ENCODE measurements around the gene GPC6.

Gene GPC6

DNA sequence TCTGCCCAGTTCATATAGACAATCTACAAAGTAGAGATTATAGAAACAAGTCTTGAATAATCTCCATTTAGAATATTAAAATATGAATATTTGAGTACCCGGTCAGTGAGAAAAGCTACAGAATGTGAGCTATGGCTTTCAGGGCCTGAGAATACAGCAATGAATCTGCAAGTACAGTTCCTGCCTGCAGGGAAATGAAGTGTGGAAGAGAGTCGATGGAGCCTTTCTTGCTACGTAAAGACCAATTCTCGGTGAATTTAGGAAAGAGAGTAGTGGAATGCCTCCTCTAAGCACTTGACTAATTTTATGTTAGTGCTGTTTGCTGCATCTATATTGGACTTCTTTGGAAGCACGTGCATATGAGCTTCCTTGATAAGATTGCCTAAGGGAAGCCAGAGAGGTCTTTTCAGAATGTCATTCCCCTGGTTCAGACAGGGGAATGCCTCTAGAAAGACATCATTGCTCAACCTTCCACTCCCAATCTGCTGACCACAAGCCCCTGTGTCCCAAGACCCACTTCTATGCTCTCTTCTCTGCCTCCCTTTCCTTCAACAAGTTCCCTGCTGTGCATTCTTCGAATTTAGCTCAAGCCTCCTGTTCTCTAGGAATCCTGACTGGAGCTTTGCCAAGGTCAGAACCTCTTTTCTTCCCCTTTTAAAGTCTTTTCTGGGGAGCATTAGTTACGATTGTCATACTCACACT, 41.9 kb downstream of the GPC6 start:
- no peak for DNase-seq (ENCODE audit: low read depth in 2 of 2)

DNA sequence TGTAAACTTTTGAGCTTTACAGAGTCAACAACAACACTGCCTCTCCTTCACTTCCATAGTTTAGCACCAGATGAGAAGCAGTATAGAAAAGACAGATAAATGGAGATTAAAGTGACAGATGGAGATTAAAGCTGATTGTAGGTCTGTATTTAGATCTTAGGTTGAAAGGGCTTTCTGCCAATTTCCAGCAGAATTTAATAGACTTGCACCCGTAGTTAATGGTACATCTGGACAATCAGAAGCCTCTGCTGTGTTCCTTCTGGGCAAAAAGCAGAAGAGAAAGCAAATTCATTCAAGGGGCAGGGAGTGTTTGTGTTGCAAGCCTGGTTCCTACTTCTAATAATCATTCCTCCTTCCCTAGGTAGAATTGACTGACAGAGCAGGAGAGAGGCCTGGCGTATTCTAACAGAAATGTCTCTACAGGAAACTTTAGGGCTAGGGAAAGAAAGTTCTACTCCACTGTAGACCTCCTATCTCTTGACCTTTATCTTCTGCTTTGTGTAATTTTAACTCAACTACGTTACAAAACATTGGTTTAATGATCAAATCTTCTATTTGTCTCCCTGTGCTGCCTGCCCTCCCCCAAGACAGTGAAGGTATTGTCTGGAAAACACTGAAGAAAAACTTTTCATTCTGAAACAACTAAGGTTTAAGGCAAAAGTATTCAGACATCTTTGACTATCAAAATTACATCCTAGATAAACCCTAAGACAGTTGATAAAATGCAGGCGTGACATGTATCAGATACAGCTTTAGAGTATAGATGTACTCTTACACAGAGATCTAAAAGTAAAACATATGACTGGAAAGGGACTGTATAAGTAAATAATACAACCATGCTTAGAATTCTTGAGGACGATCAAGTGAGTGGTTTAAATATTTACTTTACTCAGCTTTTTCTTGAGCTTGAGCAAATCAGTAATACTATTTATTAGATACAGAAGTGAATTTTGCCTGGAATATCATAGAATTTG, 44.4 kb downstream of the GPC6 start:
- no peak for DNase-seq (ENCODE audit: low read depth in 2 of 2)

DNA sequence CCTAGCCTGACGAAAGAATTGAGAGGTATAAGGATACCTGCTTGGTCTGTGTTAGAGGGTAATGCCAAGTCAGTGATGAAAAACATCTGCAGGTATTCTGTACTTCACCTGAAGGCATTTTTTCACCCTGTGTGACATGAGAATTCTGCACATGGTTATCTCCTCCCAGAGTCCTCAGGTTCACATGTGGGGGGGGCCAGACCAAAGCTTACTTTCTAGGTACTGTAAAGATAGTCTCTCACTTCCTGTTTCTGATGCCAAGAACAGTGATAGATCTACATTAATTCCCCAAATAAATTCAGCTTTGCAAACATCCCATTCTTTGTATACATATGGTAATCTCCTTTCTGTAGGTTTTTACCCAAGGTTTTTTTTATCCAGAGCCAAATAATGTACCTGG, 53.4 kb downstream of the GPC6 start:
- DNase-seq (ENCODE audit: low read depth in 2 of 2): no peak

DNA sequence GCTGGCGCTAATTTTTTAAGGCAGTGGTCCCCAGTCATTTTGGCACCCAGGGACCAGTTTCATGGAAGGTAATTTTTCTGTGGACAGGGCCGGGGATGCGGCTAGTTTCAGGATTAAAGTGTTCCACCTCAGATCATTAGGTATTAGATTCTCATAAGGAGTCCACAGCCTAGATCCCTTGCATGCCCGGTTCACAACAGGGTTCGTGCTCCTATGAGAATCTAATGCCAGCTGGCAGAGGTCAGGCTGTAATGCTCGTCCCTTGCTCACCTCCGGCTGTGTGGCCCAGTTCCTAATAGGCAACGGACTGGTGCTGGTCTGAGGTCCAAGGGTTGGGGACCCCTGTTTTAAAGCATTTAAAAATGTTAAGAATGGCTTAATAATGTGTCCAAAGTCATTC, 54.1 kb downstream of the GPC6 start:
- no peak for DNase-seq (ENCODE audit: low read depth in 2 of 2)

DNA sequence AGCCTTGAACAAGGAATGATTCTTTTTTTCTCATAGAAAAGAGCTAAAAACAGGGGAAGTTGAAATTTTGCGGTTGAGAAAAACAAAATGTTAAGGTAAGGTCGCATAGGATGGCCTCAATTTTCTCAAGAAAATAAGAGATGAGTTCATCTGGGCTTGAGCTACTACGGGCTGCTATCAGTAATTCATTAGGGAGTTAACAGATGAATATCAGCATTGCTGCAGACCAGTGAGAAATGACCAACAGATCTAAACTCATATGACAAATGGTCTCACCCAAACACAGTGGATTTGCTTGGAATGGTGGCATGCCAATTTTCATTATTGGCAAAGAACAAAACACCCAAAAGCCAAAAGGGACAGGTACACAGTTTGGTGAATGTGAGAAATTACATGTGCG, 56.6 kb downstream of the GPC6 start:
- no peak for DNase-seq (ENCODE audit: low read depth in 2 of 2)

DNA sequence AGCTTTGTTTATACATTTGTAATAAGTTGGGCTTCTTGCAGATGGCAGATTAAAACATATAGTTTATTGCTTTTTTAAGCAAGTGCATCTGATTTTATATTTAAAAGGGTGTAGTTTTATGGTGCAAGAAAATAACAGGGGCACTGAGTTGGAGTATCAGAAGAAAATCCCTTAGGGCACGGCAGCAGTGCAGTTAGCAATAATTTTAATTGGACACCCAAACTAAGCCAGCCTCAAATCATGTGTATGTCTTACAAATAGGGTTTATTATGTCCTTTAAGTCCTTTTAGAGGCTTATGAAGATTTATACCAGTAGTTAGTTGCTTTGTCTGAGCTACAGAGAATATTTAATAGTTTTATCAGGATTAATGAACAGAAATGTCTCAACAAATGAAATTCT, 57.5 kb downstream of the GPC6 start:
- DNase-seq (ENCODE audit: low read depth in 2 of 2): no peak

DNA sequence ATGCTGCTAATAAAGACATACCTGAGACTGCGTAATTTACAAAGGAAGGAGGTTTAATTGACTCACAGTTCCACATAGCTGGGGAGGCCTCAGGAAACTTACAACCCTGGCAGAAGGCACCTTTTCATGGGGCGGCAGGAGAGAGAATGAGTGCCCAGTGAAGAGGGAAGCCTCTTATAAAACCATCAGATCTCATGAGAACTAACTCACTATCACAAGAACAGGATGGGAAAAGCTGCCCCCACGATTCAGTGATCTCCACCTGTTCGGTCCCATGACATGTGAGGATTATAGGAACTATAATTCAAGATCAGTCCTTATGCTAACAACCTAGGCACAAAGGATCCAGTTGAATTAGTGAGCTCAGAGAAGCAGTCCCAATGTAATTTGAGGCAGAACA, 59.4 kb downstream of the GPC6 start:
- DNase-seq (ENCODE audit: low read depth in 2 of 2): no peak

DNA sequence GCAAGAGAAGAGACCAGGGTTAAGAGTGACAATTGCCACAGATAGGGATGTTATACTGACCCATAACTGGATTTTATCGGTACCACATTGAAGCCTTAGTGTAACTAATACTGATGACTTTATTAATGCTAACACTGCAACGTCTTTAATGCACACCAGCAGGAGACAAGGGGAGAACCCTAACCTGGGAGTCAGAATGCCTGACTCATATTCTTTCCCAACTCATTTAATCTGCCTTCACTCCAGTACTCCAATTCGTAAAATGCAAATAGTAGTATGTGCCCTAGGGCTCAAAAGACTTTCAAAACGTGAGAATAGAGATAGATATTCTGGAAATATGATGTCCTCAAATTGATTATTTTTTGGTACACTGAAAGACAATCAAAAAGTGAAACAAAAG, 62.4 kb downstream of the GPC6 start:
- DNase-seq (ENCODE audit: low read depth in 2 of 2): no peak

DNA sequence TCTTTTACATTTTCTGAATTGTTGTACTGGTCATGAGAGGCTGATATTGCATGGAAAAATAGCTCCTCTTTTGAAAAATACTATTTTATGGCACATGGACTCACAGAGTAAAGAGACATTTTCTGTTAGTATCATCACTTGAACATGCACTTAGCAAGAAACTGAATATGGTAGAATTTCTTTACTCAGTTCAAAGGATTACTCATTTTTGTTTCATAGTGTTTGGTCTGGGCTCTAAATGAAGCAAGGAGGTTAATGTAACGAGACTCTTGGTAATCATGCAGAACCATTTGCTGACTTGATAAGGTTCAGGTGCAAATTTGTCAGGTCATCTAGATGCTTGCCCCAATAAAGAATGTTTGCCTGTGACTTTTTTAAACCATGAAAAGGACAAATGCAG, 63.2 kb downstream of the GPC6 start:
- DNase-seq (ENCODE audit: low read depth in 2 of 2): no peak

DNA sequence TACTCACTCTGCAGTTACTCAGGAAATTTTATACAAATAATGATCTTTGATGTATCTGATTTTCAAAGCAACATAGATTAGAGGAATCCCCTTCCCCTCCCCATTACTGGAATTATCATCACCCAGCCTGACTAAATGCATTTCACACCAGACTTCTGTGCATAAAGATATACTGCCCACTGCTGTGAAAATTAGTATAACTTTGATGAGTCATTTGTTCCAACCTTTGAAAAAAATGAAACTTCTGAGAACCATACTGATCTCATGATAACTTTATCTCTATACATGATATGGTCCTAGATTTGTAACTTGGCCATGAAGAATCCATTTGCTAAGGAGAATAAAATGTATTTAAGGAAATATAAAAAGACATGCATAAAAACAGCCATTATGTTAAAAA, 63.9 kb downstream of the GPC6 start:
- DNase-seq (ENCODE audit: low read depth in 2 of 2): no peak

DNA sequence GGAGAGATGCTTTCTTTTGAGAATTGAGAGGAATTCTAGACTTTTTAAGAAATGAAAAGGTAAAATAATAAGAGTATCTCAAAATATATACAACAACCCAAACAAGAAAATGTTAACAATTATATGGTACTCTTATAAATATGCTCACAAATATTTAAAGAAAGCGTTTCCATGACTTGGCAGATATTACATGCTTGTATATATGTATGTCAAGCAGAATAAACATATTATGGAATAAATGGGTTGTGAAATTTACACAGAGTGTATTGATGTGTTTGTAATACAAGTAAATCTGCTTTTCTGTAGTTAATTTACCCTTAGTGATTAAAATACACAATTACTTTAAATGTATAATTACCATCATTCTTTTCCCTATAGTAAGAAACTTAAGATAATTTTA, 65.8 kb downstream of the GPC6 start:
- DNase-seq (ENCODE audit: low read depth in 2 of 2): no peak

DNA sequence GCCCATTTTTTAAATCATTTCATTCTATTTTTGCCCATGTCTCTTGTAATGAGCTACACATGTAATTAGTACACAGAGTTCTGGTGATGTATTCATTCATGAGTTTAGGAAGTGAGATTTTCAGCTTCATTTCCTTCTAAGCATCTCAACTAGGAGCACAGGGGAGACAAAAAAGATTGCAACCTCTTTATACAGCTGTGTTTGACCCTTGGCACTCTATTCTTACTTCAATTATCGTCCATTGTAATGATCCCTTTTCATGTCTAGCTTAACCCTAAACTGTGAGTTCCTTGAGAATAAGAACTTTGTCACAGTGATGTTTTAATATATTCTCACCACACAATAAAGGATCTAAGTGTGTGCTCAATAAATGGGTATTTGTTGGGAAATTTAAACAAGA, 67.1 kb downstream of the GPC6 start:
- DNase-seq (ENCODE audit: low read depth in 2 of 2): no peak

DNA sequence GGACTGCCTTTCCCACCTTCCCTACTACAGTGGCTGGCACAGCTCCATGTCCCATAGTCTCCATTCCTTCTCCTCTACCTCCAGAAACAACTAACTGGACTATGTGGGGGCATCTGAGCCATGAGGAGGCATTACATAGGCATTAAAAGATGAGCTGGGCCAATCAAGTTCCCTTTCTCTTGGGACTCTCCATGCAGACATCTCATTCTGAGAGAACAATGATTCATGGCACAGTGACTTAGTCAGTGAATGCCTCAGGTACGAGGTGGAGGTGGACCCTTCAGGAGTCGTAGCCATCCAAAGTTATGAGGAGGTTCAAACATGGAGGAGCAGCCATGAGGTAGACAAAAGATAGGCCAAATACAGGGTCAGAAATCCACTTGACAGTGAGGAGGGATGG, 70.0 kb downstream of the GPC6 start:
- no peak for DNase-seq (ENCODE audit: low read depth in 2 of 2)

DNA sequence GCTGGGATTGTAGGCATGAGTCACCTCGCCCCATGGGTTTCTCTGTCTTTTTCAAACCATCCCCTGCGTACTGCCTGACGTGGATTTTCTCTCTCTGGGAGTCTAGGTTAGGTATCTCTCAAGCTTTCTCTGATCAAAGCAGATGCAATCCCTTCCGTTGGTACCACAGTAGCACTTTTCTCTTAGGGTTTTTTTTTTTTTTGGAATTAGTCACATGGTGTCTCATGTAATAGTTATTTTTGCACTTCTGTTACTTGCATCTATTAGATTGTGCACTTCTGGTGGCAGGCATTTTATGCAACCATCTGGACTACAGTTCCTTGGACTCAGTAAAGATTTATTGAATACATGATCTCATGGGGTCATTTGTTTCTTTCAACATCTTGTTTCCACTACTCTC, 72.1 kb downstream of the GPC6 start:
- no peak for DNase-seq (ENCODE audit: low read depth in 2 of 2)

DNA sequence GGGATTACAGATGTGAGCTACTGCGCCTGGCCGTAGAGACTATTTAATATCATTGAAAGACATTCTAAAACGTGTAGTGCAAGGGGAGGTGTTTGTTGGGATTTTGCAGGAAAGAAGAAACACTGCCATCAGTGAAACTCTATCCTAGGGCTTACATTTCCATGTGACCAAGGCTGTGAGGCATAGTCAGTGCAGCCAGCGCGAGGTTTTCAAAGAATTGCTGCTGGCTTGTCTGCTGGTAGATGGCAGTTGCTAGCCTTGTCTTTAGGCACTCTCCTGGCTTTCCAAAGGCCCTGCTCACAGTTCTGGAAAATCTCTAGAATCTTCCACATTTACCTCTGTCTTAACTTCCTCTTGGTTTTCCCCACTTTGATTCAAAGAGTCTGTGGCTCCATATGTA, 77.5 kb downstream of the GPC6 start:
- DNase-seq (ENCODE audit: low read depth in 2 of 2): no peak

DNA sequence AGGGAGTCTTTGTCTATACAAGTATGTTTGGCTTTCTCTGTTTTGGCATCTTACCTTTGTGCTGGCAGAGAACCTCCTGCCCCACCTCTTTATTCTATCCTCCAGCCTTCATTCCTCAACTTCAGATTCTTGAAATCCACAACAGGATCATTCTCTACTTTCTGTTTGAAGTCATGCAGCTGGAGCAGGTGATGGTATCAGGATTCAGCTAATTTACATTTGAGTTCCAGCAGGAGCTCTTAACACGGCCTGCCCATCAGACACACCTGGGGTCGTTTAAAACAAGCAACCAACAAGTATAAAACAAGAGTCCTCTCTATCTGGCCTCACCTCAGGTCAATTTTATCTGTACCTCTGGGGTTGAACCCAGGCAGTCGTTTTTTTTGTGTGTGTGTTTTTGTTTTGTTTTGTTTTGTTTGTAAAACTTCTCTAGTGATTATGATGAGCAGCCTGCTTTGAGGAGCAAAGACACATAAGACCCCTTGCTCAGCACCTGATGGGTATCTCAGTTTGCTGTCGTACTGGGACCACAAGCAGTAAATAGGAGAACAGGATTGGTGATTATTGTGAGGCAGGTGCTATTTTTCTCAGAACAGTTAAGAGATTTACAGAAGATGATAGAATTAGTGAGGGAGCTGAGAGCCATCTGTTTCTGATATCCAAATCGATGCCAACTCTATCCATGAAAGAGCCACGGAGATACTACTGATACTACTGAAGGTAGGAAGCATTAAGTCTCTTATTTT, 78.4 kb downstream of the GPC6 start:
- DNase-seq (ENCODE audit: low read depth in 2 of 2): no peak

DNA sequence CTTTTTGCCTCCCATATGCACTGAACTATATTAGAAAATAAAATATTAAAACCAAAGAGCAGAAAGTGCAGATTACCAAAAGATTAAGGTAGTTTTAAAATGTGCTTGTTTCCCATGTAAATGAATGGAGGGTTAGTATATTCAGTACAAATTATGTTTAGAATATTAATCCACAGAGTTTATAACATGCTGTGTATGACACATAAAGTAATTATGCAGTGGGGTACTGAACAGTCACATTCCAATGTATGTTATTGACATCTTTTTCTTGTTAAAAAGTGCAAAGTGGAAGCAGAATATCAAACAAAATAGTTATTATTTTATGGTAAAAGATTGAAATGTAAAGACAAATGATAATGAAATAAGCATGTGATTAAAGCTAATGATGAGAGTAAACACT, 79.3 kb downstream of the GPC6 start:
- DNase-seq (ENCODE audit: low read depth in 2 of 2): no peak

DNA sequence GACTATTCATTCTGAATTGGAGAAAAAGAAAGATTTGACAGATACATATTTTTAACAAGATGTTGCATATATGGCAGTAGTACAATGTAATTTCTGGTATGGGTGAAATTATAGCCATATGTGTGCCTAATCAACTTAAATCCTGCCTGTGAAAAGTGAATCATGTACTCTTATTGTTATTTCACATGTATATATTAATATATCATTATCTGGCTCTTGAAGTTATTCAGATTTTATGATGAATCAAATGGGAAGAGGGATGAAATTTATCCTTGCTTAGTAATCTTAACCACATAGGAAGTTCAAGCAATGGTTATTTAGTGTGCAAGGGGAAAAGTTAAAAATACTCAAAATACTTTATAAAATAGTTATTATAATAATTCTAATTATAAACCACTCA, 80.5 kb downstream of the GPC6 start:
- DNase-seq (ENCODE audit: low read depth in 2 of 2): no peak

DNA sequence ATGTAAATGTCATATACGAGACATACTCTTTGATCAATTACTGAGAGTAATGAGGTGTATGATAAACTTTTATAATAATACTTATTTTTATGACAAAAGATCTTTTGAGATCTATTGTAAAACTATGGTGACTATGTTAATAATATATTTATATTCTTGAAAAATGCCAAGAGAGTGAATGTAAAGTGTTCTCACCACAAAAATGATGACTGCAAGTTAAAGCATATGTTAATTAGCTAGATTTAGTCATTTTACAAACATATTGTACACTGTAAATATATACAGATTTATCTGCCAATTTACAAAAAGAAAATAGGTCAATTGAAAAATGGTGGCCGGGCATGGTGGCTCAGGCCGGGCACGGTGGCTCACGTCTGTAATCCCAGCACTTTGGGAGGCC, 81.0 kb downstream of the GPC6 start:
- DNase-seq (ENCODE audit: low read depth in 2 of 2): no peak

DNA sequence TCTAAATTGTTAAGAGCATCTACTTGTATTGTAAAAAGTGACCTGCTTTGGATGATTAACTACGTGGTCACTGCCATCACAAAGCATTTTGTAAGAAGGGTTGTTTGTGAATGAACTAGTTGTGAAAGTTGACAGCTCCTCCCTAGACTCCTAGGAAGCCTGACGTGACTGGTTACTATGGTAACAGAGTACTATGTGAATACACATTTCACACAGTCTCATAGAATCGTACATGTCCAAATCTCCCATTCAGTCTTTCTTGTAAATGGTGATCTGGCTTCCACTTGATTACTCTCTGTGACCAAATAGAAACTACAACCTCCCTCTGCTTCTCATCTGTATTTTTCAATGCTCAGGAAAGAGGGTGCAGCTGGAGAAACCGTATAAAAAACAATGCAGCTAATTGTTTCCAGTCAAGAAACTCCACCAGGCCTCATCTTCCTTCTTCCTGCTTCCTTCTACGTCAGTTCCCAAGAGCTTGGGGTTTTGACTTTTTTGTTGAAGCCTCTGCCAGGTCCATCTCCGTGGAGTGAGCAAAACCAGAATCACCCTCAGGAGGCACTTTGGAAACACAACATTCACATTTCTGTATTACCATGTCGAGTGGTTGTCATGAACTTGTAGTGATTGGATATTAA, 83.4 kb downstream of the GPC6 start:
- no peak for DNase-seq (ENCODE audit: low read depth in 2 of 2)

DNA sequence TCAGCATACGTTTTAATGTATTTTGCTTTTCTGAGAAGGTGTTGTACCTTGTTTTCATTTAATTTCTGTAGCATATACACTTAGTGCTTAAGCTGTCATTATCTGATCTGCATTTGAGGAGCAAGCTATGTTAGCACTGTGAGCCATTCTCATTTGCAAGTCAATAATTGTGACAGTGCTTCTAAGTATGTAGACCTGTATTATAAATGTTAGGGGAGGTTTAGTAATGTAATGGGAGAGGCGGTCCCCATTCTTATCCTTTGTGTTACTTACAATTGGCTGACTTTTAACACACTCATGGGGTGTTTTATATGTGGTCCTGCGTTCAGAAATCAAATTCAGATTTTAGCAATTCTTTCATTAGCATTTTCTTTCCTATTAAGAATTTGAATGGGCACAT, 90.2 kb downstream of the GPC6 start:
- DNase-seq (ENCODE audit: low read depth in 2 of 2): no peak
